ENCODE results near the gene OR1M1.

The OR1M1 gene

GRCh38 chr19:9075064-9075949 is 11.6 kb upstream of the OR1M1 start:
- peak; percentile 89 for DNase-seq (ENCODE audit: low read depth)
- H3K4me3 ChIP-seq (ENCODE audit: control insufficient read depth, low read depth, low read length), result no peak overlapping the region
- no peak for TF ChIP-seq CTCF (conservative IDR thresholded peaks at IDR 0.05; ENCODE audit: control insufficient read depth, insufficient read depth, low read depth, low read length)

- no peak for TF ChIP-seq CTCF (conservative IDR thresholded peaks at IDR 0.05; ENCODE audit: control insufficient read depth, insufficient read depth, low read depth, low read length)
- DNase-seq (ENCODE audit: low read depth), result no peak
- no peak overlapping the region for H3K4me3 ChIP-seq (ENCODE audit: control insufficient read depth, low read depth, low read length)
These were observed 10.0 kb upstream of the OR1M1 start for GRCh38 chr19:9076901-9077300.

- TF ChIP-seq CTCF (conservative IDR thresholded peaks at IDR 0.05; ENCODE audit: control insufficient read depth, insufficient read depth, low read depth, low read length), result no peak
- H3K4me3 ChIP-seq (ENCODE audit: control insufficient read depth, low read depth, low read length), result no peak overlapping the region
- no peak for DNase-seq (ENCODE audit: low read depth)
These were observed 8.2 kb upstream of the OR1M1 start for GRCh38 chr19:9078651-9079050.

GRCh38 chr19:9107375-9107774 is 20.5 kb downstream of the OR1M1 start, which contains the start of gene OR7G2:
OR7G2 (minus strand) TSS chr19:9107475; CDS start chr19:9103243, 4,232 bp downstream.
- DNase-seq (ENCODE audit: low read depth), result no peak
- H3K4me3 ChIP-seq (ENCODE audit: control insufficient read depth, low read depth, low read length), result no peak within 1 kb of the TSS
- TF ChIP-seq CTCF (conservative IDR thresholded peaks at IDR 0.05; ENCODE audit: control insufficient read depth, insufficient read depth, low read depth, low read length), result no peak

GRCh38 chr19:9109959-9110358 is 23.1 kb downstream of the OR1M1 start:
- no peak overlapping the region for H3K4me3 ChIP-seq (ENCODE audit: control insufficient read depth, low read depth, low read length)
- DNase-seq (ENCODE audit: low read depth), result no peak
- TF ChIP-seq CTCF (conservative IDR thresholded peaks at IDR 0.05; ENCODE audit: control insufficient read depth, insufficient read depth, low read depth, low read length), result no peak

GRCh38 chr19:9115307-9115813 is 28.5 kb downstream of the OR1M1 start, which contains the start of gene OR7G1:
OR7G1 (minus strand) TSS chr19:9115763; CDS start chr19:9115763, 0 bp downstream.
- H3K4me3 ChIP-seq (ENCODE audit: control insufficient read depth, low read depth, low read length), result no peak within 1 kb of the TSS
- TF ChIP-seq CTCF (conservative IDR thresholded peaks at IDR 0.05; ENCODE audit: control insufficient read depth, insufficient read depth, low read depth, low read length), result no peak
- no peak for DNase-seq (ENCODE audit: low read depth)
